Epithelial cell of esophagus (primary cell): Measurements from ENCODE around the gene ALLC.
"Not testable (repeated sequence)": the region's sequence is repeated elsewhere in the genome, so short reads cannot be mapped to it uniquely, and the experiment has no call there.

ENCODE experiments used
- DNase-seq: peaks from one replicate; pipeline ENCODE4 v3.0.0; 2010; ENCODE audit warnings: low read depth
- H3K4me3 ChIP-seq: 2 replicates; pipeline ENCODE4 v1.5.1; 2011; ENCODE audit warnings: mild to moderate bottlenecking, low read length, control low read depth
- CTCF ChIP-seq: IDR thresholded peaks from 2 replicates; pipeline ENCODE4 v1.5.1; 2011; ENCODE audit warnings: low read depth, mild to moderate bottlenecking, low read length, control low read depth, inconsistent platforms; ENCODE audit not compliant: insufficient read depth; ENCODE audit errors: missing control alignments

Gene ALLC

GRCh38 chr2:3613524-3613905, 44.5 kb upstream of the ALLC start:
- DNase-seq = no peak
- no peak overlapping the region for H3K4me3 ChIP-seq
- TF ChIP-seq CTCF = no peak

- H3K4me3 ChIP-seq, DNase-seq: not testable (repeated sequence)
Observed at GRCh38 chr2:3614743-3615142, 43.3 kb upstream of the ALLC start.

- DNase-seq, H3K4me3 ChIP-seq: not testable (repeated sequence)
Observed at GRCh38 chr2:3615541-3616200, 42.3 kb upstream of the ALLC start.

DNA sequence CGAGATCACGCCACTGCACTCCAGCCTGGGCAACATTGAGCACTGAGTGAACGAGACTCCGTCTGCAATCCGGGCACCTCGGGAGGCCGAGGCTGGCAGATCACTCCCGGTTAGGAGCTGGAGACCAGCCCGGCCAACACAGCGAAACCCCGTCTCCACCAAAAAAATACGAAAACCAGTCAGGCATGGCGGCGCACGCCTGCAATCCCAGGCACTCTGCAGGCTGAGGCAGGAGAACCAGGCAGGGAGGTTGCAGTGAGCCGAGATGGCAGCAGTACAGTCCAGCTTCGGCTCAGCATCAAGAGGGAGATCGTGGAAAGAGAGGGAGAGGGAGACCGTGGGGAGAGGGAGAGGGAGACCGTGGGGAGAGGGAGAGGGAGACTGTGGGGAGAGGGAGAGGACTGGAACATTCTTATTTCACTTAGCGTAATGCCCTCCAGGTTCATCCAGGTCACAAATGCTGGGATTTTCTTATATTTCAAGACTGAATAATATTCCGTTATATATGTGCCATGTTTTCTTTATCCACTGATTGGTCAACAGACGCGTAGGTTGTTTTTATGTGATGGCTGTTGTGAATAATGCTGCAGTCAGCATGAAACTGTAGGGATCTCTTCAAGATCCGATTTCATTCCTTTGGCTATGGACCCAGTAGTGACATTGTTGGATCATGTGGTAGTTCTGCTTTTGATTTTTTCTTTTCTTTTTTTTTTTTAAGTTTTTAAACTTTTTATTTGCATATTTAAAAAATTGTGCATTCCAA, 41.4 kb upstream of the ALLC start:
- DNase-seq, H3K4me3 ChIP-seq: not testable (repeated sequence)

DNA sequence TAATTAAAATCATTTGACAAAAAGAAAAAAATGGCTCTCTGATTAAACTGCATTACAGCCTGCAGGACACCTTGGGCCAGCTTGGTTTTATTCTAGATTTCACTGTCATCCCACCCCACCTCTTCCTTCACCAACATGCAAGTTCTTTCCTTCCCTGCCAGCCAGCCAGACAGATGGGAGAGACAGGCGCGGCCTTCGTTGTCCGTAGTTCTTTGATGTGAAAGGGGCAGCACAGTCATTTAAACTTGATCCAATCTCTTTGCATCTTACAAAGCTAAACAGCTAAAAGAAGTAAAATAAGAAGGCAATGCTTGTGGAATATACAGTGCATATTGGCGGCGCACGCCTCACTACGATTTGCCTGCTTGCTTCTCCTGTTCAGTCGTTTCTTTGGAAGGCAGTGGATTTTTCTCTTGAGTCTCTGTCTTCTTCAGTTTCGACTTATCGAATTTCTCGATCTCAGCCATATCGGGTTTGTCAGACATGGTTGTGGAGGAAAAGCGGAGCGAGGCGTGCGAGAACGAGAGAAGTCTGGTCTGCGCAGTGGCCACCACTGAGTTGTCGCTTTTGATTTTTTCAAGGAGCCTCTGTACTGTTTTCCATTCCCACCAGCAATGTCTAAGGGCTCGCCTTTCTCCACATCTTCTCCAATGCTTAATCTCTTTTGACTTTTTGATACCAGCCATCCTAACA, 40.7 kb upstream of the ALLC start:
- no peak overlapping the region for H3K4me3 ChIP-seq
- no peak for DNase-seq
- no peak for TF ChIP-seq CTCF

GRCh38 chr2:3618367-3618766, 39.6 kb upstream of the ALLC start:
- H3K4me3 ChIP-seq = no peak overlapping the region
- no peak for DNase-seq
- TF ChIP-seq CTCF = no peak

DNA sequence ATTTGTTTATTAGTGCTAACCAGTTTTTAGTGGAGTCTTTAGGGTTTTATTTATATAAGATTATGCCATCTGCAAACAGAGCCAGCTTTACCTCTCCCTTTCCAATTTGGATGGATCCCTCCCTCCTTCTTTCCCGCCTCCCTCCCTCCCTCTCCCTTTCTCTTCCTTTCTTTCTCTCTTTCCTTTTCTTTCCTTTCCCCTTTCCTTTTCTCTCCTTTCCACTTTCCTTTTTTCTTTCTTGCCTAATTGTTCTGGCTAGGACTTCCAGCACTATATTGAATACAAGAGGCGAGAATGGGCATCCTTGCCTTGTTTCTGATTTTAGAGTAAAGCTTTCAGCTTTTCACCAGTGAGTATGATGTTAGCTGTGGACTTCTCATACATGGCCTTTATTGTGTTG, 39.0 kb upstream of the ALLC start:
- TF ChIP-seq CTCF = no peak
- H3K4me3 ChIP-seq = no peak overlapping the region
- DNase-seq = no peak

DNA sequence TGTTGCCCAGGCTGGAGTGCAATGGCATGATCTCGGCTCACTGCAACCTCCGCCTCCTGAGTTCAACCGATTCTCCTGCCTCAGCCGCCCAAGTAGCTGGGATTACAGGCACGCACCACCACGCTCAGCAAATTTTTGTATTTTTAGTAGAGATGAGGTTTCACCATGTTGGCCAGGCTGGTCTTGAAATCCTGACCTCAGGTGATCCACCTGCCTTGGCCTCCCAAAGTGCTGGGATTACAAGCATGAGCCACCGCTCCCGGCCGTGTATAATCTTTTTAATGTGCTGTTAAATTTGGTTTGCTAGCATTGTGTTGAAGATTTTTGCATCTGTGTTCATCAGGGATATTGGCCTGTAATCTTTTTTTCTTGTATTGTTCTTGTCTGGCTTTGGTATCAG, 38.3 kb upstream of the ALLC start:
- not testable (repeated sequence) for DNase-seq, H3K4me3 ChIP-seq

DNA sequence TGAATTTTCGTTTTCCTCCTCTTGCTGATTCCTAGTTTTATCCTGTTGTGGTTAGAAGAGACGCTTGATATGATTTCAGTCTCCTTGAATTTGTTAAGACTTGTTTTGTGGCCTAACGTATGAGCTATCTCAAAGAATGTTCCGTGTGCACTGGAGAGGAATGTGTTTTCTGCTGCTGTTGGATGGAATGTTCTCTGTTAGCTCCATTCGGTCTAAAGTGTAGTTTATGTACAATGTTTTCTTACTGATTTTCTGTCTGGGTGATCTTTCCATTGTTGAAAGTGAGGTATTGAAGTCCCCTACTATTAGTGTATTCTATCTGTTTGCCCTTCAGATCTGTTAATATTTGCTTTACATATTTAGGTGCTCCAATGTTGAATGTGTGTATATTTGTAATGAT, 37.2 kb upstream of the ALLC start:
- peak; percentile 86 for DNase-seq
- no peak overlapping the region for H3K4me3 ChIP-seq
- TF ChIP-seq CTCF = no peak
